Ishikawa (cell line): ENCODE measurements around the gene ZBTB38.

Experiments
- CEBPB ChIP-seq: IDR thresholded peaks from 2 replicates; pipeline ENCODE4 v1.6.1; 2012
- CREB1 ChIP-seq: IDR thresholded peaks from 2 replicates; pipeline ENCODE4 v1.6.1; 2012; ENCODE audit warnings: low read depth
- EGR1 ChIP-seq: IDR thresholded peaks from 2 replicates; pipeline ENCODE4 v1.6.1; 2012
- EP300 ChIP-seq: IDR thresholded peaks from 2 replicates; pipeline ENCODE4 v1.6.1; 2012; ENCODE audit warnings: borderline replicate concordance
- FOXM1 ChIP-seq: IDR thresholded peaks from 2 replicates; pipeline ENCODE4 v1.6.1; 2012; ENCODE audit warnings: low read depth, borderline replicate concordance
- NFIC ChIP-seq: IDR thresholded peaks from 2 replicates; pipeline ENCODE4 v1.6.1; 2012
- RAD21 ChIP-seq: IDR thresholded peaks from 2 replicates; pipeline ENCODE4 v1.6.1; 2012; ENCODE audit warnings: low read depth
- TAF1 ChIP-seq: IDR thresholded peaks from 2 replicates; pipeline ENCODE4 v1.6.1; 2012; ENCODE audit warnings: low read depth, mild to moderate bottlenecking
- TCF12 ChIP-seq: IDR thresholded peaks from 2 replicates; pipeline ENCODE4 v1.6.1; 2012; ENCODE audit warnings: low read depth
- TEAD4 ChIP-seq: IDR thresholded peaks from 2 replicates; pipeline ENCODE4 v1.6.1; 2012
- YY1 ChIP-seq: IDR thresholded peaks from 2 replicates; pipeline ENCODE4 v1.6.1; 2012; ENCODE audit warnings: low read depth
- ZBTB7A ChIP-seq: IDR thresholded peaks from 2 replicates; pipeline ENCODE4 v1.6.1; 2012; ENCODE audit warnings: low read depth
- TF ChIP-seq, protein P1 (sequence below): IDR thresholded peaks from 2 replicates; pipeline ENCODE4 v1.6.1; 2012
- TF ChIP-seq, protein P2 (sequence below): IDR thresholded peaks from 2 replicates; pipeline ENCODE4 v1.6.1; 2012
- TF ChIP-seq, protein P3 (sequence below): IDR thresholded peaks from 2 replicates; pipeline ENCODE4 v1.6.1; 2012; ENCODE audit warnings: low read depth, mild to moderate bottlenecking

Gene ZBTB38

DNA sequence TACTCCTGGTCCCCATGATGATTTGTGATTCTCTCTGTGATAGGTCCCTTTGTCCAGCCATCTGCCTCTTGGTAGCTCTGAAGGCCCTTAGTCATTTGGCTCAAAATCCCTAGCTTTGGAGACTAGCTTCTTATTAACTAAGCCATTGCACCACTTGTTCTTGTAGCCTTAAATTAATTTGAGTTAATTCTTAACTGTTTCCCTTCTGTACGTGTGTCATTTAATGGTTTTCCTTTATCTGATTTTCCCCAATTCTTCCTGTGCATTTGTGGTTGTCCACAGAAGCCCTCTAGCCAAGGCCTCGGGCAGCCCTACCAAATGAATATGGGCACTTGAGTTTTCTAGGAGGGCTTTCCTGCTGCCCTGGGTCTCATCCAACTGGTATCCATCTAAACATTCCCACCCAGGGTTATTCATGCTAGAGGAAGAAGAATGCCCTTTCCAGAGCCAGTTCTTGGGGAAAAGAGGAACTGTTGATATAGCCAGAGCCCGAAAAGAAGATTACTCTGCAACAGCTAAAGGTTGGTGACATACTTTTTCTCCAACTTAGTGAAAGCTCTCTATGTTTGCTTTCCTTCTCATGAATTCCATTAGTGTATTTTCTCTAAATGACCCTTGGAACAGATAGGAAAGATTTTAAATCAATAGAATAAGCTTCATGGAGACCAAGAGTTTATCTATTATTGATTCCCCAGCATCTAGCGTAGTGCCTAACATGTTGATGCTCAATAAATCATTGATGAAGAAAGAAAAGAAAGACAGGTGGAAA lies 44.2 kb upstream of the ZBTB38 start:
- TF ChIP-seq TEAD4 (no peak), TCF12 (no peak), EGR1 (no peak), RAD21 (no peak), ZBTB7A (no peak), YY1 (no peak), EP300 (no peak), FOXM1 (no peak), CREB1 (no peak), TAF1 (no peak), NFIC (no peak)
- TF ChIP-seq, protein P1, sequence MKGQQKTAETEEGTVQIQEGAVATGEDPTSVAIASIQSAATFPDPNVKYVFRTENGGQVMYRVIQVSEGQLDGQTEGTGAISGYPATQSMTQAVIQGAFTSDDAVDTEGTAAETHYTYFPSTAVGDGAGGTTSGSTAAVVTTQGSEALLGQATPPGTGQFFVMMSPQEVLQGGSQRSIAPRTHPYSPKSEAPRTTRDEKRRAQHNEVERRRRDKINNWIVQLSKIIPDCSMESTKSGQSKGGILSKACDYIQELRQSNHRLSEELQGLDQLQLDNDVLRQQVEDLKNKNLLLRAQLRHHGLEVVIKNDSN = no peak
- TF ChIP-seq, protein P2, sequence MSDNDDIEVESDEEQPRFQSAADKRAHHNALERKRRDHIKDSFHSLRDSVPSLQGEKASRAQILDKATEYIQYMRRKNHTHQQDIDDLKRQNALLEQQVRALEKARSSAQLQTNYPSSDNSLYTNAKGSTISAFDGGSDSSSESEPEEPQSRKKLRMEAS = no peak
- TF ChIP-seq, protein P3, sequence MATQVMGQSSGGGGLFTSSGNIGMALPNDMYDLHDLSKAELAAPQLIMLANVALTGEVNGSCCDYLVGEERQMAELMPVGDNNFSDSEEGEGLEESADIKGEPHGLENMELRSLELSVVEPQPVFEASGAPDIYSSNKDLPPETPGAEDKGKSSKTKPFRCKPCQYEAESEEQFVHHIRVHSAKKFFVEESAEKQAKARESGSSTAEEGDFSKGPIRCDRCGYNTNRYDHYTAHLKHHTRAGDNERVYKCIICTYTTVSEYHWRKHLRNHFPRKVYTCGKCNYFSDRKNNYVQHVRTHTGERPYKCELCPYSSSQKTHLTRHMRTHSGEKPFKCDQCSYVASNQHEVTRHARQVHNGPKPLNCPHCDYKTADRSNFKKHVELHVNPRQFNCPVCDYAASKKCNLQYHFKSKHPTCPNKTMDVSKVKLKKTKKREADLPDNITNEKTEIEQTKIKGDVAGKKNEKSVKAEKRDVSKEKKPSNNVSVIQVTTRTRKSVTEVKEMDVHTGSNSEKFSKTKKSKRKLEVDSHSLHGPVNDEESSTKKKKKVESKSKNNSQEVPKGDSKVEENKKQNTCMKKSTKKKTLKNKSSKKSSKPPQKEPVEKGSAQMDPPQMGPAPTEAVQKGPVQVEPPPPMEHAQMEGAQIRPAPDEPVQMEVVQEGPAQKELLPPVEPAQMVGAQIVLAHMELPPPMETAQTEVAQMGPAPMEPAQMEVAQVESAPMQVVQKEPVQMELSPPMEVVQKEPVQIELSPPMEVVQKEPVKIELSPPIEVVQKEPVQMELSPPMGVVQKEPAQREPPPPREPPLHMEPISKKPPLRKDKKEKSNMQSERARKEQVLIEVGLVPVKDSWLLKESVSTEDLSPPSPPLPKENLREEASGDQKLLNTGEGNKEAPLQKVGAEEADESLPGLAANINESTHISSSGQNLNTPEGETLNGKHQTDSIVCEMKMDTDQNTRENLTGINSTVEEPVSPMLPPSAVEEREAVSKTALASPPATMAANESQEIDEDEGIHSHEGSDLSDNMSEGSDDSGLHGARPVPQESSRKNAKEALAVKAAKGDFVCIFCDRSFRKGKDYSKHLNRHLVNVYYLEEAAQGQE = no peak

DNA sequence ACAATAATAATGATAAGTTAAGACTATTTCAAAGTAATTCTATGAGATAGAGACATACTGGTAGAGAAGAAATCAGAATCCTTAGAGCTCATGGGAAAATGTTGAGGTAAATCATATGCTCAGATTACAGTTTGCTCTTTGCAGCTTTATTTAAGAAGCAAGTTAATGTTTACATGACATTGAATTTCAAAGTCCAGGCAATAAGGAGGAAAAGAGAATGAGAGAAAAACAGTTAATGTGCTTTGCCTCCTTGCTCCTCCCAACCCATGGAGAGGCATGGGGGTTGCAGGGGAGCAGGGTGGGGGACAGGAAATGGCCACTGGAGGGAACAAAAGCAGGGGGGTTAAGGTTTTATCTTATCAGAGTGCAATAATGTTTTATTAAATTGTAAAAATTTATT lies 42.2 kb upstream of the ZBTB38 start:
- no peak for TF ChIP-seq NFIC
- no peak for TF ChIP-seq TAF1
- TF ChIP-seq, protein P2 = no peak
- TF ChIP-seq, protein P3 = no peak
- no peak for TF ChIP-seq RAD21
- no peak for TF ChIP-seq EP300
- TF ChIP-seq CREB1 = no peak

DNA sequence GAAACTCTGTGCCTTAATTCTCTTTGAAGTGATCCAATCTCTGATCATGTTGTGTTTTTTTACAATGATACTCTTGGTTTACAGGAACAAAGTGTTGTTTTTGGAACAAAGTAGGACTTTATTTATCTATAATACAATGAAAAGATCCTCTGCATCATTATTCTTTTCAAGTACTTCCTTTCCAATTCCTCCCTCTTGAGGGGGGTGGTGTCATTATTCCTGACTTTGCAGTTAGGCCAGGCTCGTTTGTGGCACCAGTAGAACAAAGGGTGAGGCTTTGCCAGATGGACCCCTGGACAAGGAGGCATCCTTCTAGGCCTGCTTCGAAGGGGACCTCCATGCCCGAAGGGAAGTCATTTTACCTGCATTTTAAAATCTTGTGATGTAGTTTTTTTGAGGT lies 41.7 kb upstream of the ZBTB38 start:
- TF ChIP-seq, protein P3 = no peak
- TF ChIP-seq RAD21 = no peak
- TF ChIP-seq EP300 = no peak
- TF ChIP-seq, protein P1 = no peak
- TF ChIP-seq ZBTB7A = no peak
- no peak for TF ChIP-seq CEBPB
- no peak for TF ChIP-seq NFIC
- TF ChIP-seq TCF12 = no peak
- no peak for TF ChIP-seq YY1
- TF ChIP-seq, protein P2 = no peak
- TF ChIP-seq TEAD4 = no peak
- TF ChIP-seq EGR1 = no peak
- no peak for TF ChIP-seq FOXM1
- TF ChIP-seq TAF1 = no peak

DNA sequence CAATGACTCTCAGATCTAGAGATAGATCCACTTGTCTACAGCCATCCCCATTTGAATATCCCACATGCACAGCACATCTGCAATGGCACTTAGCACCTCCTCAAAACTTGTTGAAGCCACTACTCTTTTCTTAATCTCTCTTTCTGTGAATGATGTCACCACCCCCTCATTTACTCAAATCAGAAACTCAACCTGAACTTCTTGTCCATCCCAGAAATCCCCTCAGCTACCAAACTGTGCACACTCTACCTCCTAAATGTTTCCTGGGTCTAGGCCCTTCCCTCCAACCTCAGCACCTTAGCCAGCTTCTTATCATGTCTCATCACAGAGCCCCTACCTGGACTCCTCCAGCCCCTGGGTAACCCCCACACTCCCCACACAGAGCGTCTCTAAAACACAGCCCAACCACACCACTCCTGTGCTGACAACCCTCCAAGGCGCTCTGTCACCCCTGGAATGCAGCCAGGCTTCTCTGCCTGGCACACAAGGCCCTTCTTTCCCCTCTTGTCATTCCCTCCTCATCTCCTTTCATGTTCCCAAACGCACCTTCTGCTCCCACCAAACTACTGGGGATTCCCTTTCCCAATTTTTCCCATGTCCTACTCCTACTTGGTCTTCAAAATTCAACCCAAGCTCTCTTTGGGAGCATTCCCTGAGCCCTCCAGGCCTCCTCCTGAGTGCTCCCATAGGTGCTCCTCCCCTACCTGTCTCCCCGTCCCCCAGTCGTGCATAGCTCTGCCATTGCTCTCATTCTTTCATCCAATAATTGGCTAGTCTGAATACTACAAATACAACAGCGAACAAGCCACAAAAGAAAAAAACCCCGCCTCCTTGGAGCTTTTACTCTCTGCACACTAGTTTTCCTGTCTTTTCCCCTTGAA lies 39.8 kb upstream of the ZBTB38 start:
- TF ChIP-seq TCF12 = no peak
- no peak for TF ChIP-seq FOXM1
- no peak for TF ChIP-seq RAD21
- TF ChIP-seq, protein P3 = no peak
- TF ChIP-seq YY1 = no peak
- TF ChIP-seq, protein P1 = no peak
